Neural progenitor cell (in vitro differentiated cells): Measurements from ENCODE around the gene PHACTR1.

Experiments used
- EZH2phosphoT487 ChIP-seq: fragments of 200-600 bp; sonication (generic); IDR thresholded peaks from 2 replicates; pipeline ENCODE4 v1.6.1; 2017; ENCODE audit warnings: antibody characterized with exemption
- TF ChIP-seq, protein P1 (sequence below): fragments of 200-600 bp; sonication (generic); IDR thresholded peaks from 2 replicates; pipeline ENCODE4 v1.5.1; 2017; ENCODE audit warnings: antibody characterized with exemption, mild to moderate bottlenecking

- TF ChIP-seq, protein P1, sequence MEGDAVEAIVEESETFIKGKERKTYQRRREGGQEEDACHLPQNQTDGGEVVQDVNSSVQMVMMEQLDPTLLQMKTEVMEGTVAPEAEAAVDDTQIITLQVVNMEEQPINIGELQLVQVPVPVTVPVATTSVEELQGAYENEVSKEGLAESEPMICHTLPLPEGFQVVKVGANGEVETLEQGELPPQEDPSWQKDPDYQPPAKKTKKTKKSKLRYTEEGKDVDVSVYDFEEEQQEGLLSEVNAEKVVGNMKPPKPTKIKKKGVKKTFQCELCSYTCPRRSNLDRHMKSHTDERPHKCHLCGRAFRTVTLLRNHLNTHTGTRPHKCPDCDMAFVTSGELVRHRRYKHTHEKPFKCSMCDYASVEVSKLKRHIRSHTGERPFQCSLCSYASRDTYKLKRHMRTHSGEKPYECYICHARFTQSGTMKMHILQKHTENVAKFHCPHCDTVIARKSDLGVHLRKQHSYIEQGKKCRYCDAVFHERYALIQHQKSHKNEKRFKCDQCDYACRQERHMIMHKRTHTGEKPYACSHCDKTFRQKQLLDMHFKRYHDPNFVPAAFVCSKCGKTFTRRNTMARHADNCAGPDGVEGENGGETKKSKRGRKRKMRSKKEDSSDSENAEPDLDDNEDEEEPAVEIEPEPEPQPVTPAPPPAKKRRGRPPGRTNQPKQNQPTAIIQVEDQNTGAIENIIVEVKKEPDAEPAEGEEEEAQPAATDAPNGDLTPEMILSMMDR, result no peak
- TF ChIP-seq EZH2phosphoT487, result no peak
Measured at GRCh38 chr6:13315896-13316295, 599.3 kb downstream of the PHACTR1 start.
